Esophagus (tissue), 2 donors: ENCODE data around the gene FAM177B. TPM values are rescaled to one million over a fixed set of nuclear protein-coding genes. Genes with fewer than 3 reads are reported as not detected.

Experiments
- H3K27ac ChIP-seq, 2 donors: one replicate each; pipeline ENCODE4 v1.5.1; 2013; ENCODE audit warnings: low read depth in 2 of 2, mild to moderate bottlenecking in 2 of 2, inconsistent platforms in 1 of 2, low read length in 1 of 2, moderate library complexity in 1 of 2
- H3K27me3 ChIP-seq, 2 donors: one replicate each; pipeline ENCODE4 v1.6.1; 2013; ENCODE audit warnings: low read length in 2 of 2, control low read depth in 1 of 2, mild to moderate bottlenecking in 1 of 2; ENCODE audit not compliant: insufficient read depth in 2 of 2, control insufficient read depth in 1 of 2
- H3K36me3 ChIP-seq, 2 donors: one replicate each; pipeline ENCODE4 v1.6.1; 2013; ENCODE audit warnings: low read length in 1 of 2; ENCODE audit not compliant: control insufficient read depth in 2 of 2, insufficient read depth in 2 of 2
- H3K4me1 ChIP-seq, 2 donors: one replicate each; pipeline ENCODE4 v1.6.1; 2013; ENCODE audit warnings: low read length in 1 of 2; ENCODE audit not compliant: control insufficient read depth in 2 of 2, insufficient read depth in 2 of 2
- H3K4me3 ChIP-seq, 2 donors: one replicate each; pipeline ENCODE4 v1.5.1; 2013; ENCODE audit warnings: low read length in 2 of 2, mild to moderate bottlenecking in 2 of 2, low read depth in 1 of 2, moderate library complexity in 1 of 2
- H3K9me3 ChIP-seq, 2 donors: one replicate each; pipeline ENCODE4 v1.6.1; 2013; ENCODE audit warnings: mild to moderate bottlenecking in 2 of 2, low read depth in 1 of 2, low read length in 1 of 2, moderate library complexity in 1 of 2; ENCODE audit not compliant: control insufficient read depth in 2 of 2, insufficient read depth in 1 of 2
- WGBS, 2 donors: extraction: QIAGEN DNeasy Blood & Tissue Kit; methylation state at CpG; one replicate each; pipeline ENCODE4 v1.1.7; 2013; 5-methylcytosine and 5-hydroxymethylcytosine counted together
- polyA plus RNA-seq, 2 donors: library from polyadenylated mRNA; stranded (reverse); fragments of 200-250 nt; gene quantifications; one replicate each; pipeline ENCODE4 v1.2.3, GENCODE V29; 2013
- donor health status: healthy with polysubstance abuse.
- donor health status: Bipolar disorder and iron deficiency.

Gene FAM177B
- polyA plus RNA-seq = under 1 TPM; 0.02 to 0.26 TPM

DNA sequence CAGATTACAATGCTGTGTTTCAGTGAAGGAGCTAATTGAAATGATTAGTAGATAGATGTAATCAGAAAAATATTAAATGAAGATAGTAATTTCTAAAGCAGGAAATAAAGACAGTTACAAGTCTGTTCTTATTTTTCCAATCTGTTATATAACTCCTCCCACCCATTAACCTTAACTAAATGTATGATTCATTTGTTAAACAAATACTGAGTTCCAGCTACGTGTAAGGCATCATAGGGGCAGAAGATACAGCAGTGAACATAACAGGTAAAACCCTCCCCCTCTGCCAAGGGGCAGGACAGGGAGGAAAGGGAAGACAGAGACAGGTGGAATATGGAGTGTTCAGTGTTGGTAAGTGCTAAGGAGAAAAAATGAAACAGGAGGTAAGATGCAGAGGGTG, at the start of gene FAM177B:
Gene FAM177B, plus strand, starts transcription at position 231 of the 400 bp plus-strand sequence. CDS start 9,344 bp downstream, outside the sequence.
- H3K4me1 ChIP-seq = no peaks in the 10 kb centered on the region
- peak within 1 kb of the TSS in 1 of 2 donors; percentile 13 for H3K27ac ChIP-seq
- H3K36me3 ChIP-seq = no peaks in the 10 kb centered on the region
- H3K9me3 ChIP-seq = no peaks in the 10 kb centered on the region
- H3K4me3 ChIP-seq = no peak within 1 kb of the TSS
- no peaks in the 10 kb centered on the region for H3K27me3 ChIP-seq
- WGBS, 2 donors = 34 to 36% methylated on average over 1 of the region's 1 CpG

DNA sequence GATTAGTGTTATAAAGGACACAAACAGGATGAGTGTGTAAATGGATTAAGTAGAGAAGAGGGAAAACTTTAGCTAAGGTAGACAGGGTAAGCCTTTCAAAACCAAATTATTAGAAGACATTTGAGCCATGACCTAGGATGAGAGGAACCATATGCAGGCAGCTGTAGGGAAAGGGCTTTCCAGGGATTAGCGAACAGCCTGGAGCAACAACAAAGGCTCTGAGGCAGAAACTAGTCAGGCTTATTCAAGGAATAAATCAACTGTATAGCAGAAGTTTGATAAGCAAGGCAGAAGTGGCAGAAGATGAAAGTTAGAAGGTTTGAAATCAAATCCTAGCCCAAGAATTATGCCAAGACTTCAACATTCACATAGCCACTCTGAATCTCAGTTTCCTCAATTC, 46.0 kb upstream of the FAM177B start:
- Histone ChIP-seq H3K36me3 (peaks cover 2 to 5% of the 10 kb centered on the region in 2 donors), H3K4me1 (no peaks in the 10 kb centered on the region), H3K4me3 (no peak overlapping the region), H3K9me3 (no peaks in the 10 kb centered on the region), H3K27me3 (no peaks in the 10 kb centered on the region), H3K27ac (no peak overlapping the region)
- WGBS, 2 donors = 89 to 96% methylated on average over 1 of the region's 1 CpG

- no peaks in the 10 kb centered on the region for H3K4me1 ChIP-seq
- H3K9me3 ChIP-seq = no peaks in the 10 kb centered on the region
- H3K27ac ChIP-seq = no peak overlapping the region
- no peak overlapping the region for H3K4me3 ChIP-seq
- 81 to 82% methylated on average over 5 of the region's 5 CpGs for WGBS, 2 donors
- H3K36me3 ChIP-seq = peaks cover 0 to 2% of the 10 kb centered on the region in 2 donors
- no peaks in the 10 kb centered on the region for H3K27me3 ChIP-seq
These were observed 42.1 kb upstream of the FAM177B start for GRCh38 chr1:222694927-222695326.

- no peaks in the 10 kb centered on the region for H3K9me3 ChIP-seq
These were observed 40.3 kb upstream of the FAM177B start for GRCh38 chr1:222696741-222697140.

GRCh38 chr1:222697203-222697602, 39.8 kb upstream of the FAM177B start:
- Histone ChIP-seq H3K9me3 (no peaks in the 10 kb centered on the region), H3K36me3 (peaks cover 0 to under 1% of the 10 kb centered on the region in 2 donors), H3K4me1 (no peaks in the 10 kb centered on the region), H3K27me3 (no peaks in the 10 kb centered on the region), H3K27ac (no peak overlapping the region), H3K4me3 (no peak overlapping the region)
- 79 to 87% methylated on average over 2 of the region's 2 CpGs for WGBS, 2 donors

More at GRCh38 chr1:222696741-222697140, 40.3 kb upstream of the FAM177B start:
- 95 to 97% methylated on average over 8 of the region's 8 CpGs for WGBS, 2 donors
- no peak overlapping the region for H3K4me3 ChIP-seq
- peaks cover 0 to 2% of the 10 kb centered on the region in 2 donors for H3K36me3 ChIP-seq
- no peaks in the 10 kb centered on the region for H3K27me3 ChIP-seq
- no peaks in the 10 kb centered on the region for H3K4me1 ChIP-seq
- no peak overlapping the region for H3K27ac ChIP-seq

GRCh38 chr1:222697826-222698225, 39.2 kb upstream of the FAM177B start:
- Histone ChIP-seq H3K36me3 (no peaks in the 10 kb centered on the region), H3K4me1 (no peaks in the 10 kb centered on the region), H3K4me3 (no peak overlapping the region), H3K27me3 (no peaks in the 10 kb centered on the region), H3K9me3 (no peaks in the 10 kb centered on the region), H3K27ac (no peak overlapping the region)
- 85 to 87% methylated on average over 2 of the region's 2 CpGs for WGBS, 2 donors

- WGBS, 2 donors = 85 to 90% methylated on average over 4 of the region's 4 CpGs
These were observed 34.8 kb upstream of the FAM177B start for GRCh38 chr1:222702210-222702609.

GRCh38 chr1:222704260-222704659, 32.7 kb upstream of the FAM177B start:
- H3K27me3 ChIP-seq = no peaks in the 10 kb centered on the region
- H3K4me1 ChIP-seq = no peaks in the 10 kb centered on the region
- H3K36me3 ChIP-seq = no peaks in the 10 kb centered on the region
- no peak overlapping the region for H3K4me3 ChIP-seq
- no peaks in the 10 kb centered on the region for H3K9me3 ChIP-seq
- H3K27ac ChIP-seq = no peak overlapping the region
- 97 to 98% methylated on average over 1 of the region's 1 CpG for WGBS, 2 donors

More at GRCh38 chr1:222702210-222702609, 34.8 kb upstream of the FAM177B start:
- no peaks in the 10 kb centered on the region for H3K36me3 ChIP-seq
- no peaks in the 10 kb centered on the region for H3K9me3 ChIP-seq
- no peak overlapping the region for H3K27ac ChIP-seq
- H3K27me3 ChIP-seq = no peaks in the 10 kb centered on the region
- no peak overlapping the region for H3K4me3 ChIP-seq
- no peaks in the 10 kb centered on the region for H3K4me1 ChIP-seq

DNA sequence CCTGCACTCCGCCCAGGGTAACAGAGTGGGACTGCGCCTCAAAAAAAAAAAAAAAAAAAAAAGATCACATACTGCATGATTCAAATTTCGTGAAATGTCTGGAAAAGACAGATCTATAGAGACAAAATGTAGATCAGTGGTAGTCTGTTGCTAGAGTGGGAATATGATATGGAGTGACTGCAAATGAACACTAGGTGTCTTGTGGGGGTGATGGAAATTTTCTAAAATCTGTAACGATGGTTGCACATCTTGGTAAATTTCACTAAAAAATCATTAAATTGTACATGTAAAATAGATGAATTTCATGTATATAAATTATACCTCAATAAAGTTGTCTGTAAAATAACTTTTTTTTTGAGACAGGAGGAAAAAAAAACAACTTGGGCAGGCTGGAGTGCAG, 30.2 kb upstream of the FAM177B start:
- Histone ChIP-seq H3K4me1 (no peaks in the 10 kb centered on the region), H3K27ac (no peak overlapping the region), H3K27me3 (no peaks in the 10 kb centered on the region), H3K36me3 (no peaks in the 10 kb centered on the region), H3K9me3 (no peaks in the 10 kb centered on the region), H3K4me3 (no peak overlapping the region)
- WGBS, 2 donors = 71 to 84% methylated on average over 4 of the region's 4 CpGs

DNA sequence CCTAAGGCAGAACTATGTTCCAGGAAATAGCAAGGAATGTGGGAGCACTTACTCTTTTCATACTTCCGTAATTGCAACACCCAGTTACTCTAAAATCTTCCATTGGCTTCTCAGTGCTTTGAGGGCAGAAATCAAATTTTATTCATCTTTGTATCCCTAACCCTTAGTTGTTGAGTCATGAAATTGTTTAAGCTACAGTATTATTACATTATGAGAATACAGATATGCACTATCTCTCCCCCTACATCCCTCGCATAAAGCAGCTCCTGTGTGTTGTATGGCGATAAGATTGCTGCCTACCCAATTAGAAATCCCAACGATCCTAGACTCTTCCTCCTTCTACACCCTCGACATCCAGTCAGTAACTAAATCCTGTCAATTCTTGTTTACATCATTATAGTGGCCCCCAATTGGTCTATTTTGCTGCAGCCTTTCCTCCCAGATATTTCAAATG, 27.3 kb upstream of the FAM177B start:
- no peaks in the 10 kb centered on the region for H3K36me3 ChIP-seq
- no peak overlapping the region for H3K4me3 ChIP-seq
- H3K4me1 ChIP-seq = no peaks in the 10 kb centered on the region
- no peaks in the 10 kb centered on the region for H3K27me3 ChIP-seq
- H3K9me3 ChIP-seq = no peaks in the 10 kb centered on the region
- no peak overlapping the region for H3K27ac ChIP-seq
- 86 to 88% methylated on average over 5 of the region's 5 CpGs for WGBS, 2 donors
